Endothelial cell of umbilical vein (primary cell): ENCODE results near the gene MAGI1. TPM values are rescaled to one million over a fixed set of nuclear protein-coding genes. Genes with fewer than 3 reads are reported as not detected.

Experiments
- BruUV-seq: library from RNA; stranded (reverse); fragments of 400-500 nt; replicated peaks from 2 replicates; lab custom pipeline; 2021; lab: Mats Ljungman, UMichigan
- CTCF ChIA-PET: fragments of 300-600, 350-600 bp; sonication (Branson Sonifier 250); formaldehyde crosslinking; loops from one replicate; lab custom pipeline; 2021; ENCODE audit warnings: antibody characterized with exemption, inconsistent platforms; lab: Charles Lee
- POLR2A ChIA-PET: fragments of 300-600, 350-600 bp; sonication (Branson Sonifier 250); formaldehyde crosslinking; loops from one replicate; lab custom pipeline; 2021; ENCODE audit warnings: antibody characterized with exemption, inconsistent platforms; lab: Charles Lee
- DNase-seq: peaks from one replicate; pipeline ENCODE4 v3.0.0-alpha.2; 2011; ENCODE audit warnings: low read depth, low spot score
- FAIRE-seq: peaks from 2 replicates; lab custom pipeline; 2011; peaks lifted over from hg19 to GRCh38; lab: Jason Lieb, UNC
- H2AFZ ChIP-seq: 2 replicates; pipeline ENCODE4 v1.6.0; 2012; ENCODE audit warnings: low read depth, low read length, control low read depth, inconsistent platforms
- H3K27ac ChIP-seq: 2 replicates; pipeline ENCODE4 v1.5.1; 2011; ENCODE audit warnings: low read depth, mild to moderate bottlenecking, control low read depth, low read length, moderate library complexity; ENCODE audit not compliant: insufficient read depth
- H3K27me3 ChIP-seq, 2 experiments: 2 replicates each; pipeline versions ENCODE4 v1.6.0 to v1.6.1; 2011; ENCODE audit warnings: low read length in 2 of 2, mixed read lengths in 1 of 2; ENCODE audit not compliant: control insufficient read depth in 2 of 2, insufficient read depth in 2 of 2
- H3K36me3 ChIP-seq, 2 experiments: 2 replicates in 1 of 2; 3 replicates in 1 of 2; pipeline ENCODE4 v1.5.1; 2011; ENCODE audit warnings: low read length in 2 of 2, mild to moderate bottlenecking in 1 of 2, moderate library complexity in 1 of 2; ENCODE audit not compliant: control insufficient read depth in 2 of 2, insufficient read depth in 2 of 2; ENCODE audit errors: extremely low read depth in 1 of 2
- H3K4me1 ChIP-seq: 3 replicates; pipeline ENCODE4 v1.5.1; 2011; ENCODE audit warnings: mild to moderate bottlenecking, low read length; ENCODE audit not compliant: control insufficient read depth, insufficient read depth; ENCODE audit errors: extremely low read depth
- H3K4me2 ChIP-seq: 2 replicates; pipeline ENCODE4 v1.6.1; 2011; ENCODE audit warnings: low read length, control low read depth, mixed read lengths; ENCODE audit not compliant: insufficient read depth
- H3K4me3 ChIP-seq, 3 experiments: fragments of 200-600 bp in 1 of 3; sonication (generic), shearing (Covaris generic) in 1 of 3; replicated peaks in 1 of 3; 2 replicates each; pipeline ENCODE4 v1.5.1; 2011 to 2016; ENCODE audit warnings: control low read depth in 3 of 3, low read length in 3 of 3, mild to moderate bottlenecking in 2 of 3, inconsistent platforms in 1 of 3, low read depth in 1 of 3, moderate library complexity in 1 of 3; ENCODE audit not compliant: insufficient read depth in 1 of 3
- H3K79me2 ChIP-seq: 2 replicates; pipeline ENCODE4 v1.6.0; 2012; ENCODE audit warnings: low read length, inconsistent platforms; ENCODE audit not compliant: control insufficient read depth, insufficient read depth
- H3K9ac ChIP-seq: replicated peaks from 2 replicates; pipeline ENCODE3; 2011; ENCODE audit warnings: low read length, control low read depth; ENCODE audit not compliant: insufficient read depth; ENCODE audit errors: extremely low read depth
- H3K9me1 ChIP-seq: replicated peaks from 3 replicates; pipeline ENCODE4 v1.6.0; 2011; ENCODE audit warnings: mild to moderate bottlenecking, low read length; ENCODE audit not compliant: control insufficient read depth, insufficient read depth; ENCODE audit errors: extremely low read depth
- H3K9me3 ChIP-seq: replicated peaks from 2 replicates; pipeline ENCODE4 v1.5.1; 2012; ENCODE audit warnings: low read length, inconsistent platforms; ENCODE audit not compliant: control insufficient read depth, insufficient read depth
- H4K20me1 ChIP-seq: replicated peaks from 2 replicates; pipeline ENCODE3; 2011; ENCODE audit warnings: mild to moderate bottlenecking, low read length; ENCODE audit not compliant: control insufficient read depth, insufficient read depth; ENCODE audit errors: extremely low read depth
- CTCF ChIP-seq, 2 donors: IDR thresholded peaks; 1 replicate in 1 of 2; 2 replicates in 1 of 2; pipeline ENCODE4 v1.5.1; 2011; ENCODE audit warnings: low read length in 2 of 2, mild to moderate bottlenecking in 2 of 2, moderate library complexity in 2 of 2, control low read depth in 1 of 2, inconsistent platforms in 1 of 2, low read depth in 1 of 2; ENCODE audit not compliant: insufficient read depth in 1 of 2; ENCODE audit errors: extremely low read depth in 1 of 2
- EZH2 ChIP-seq: IDR thresholded peaks from 2 replicates; pipeline ENCODE4 v1.6.1; 2012; ENCODE audit warnings: borderline replicate concordance, low read depth, mild to moderate bottlenecking, moderate library complexity, low read length, inconsistent platforms; ENCODE audit not compliant: severe bottlenecking
- FOS ChIP-seq: IDR thresholded peaks from 2 replicates; pipeline ENCODE4 v1.6.1; 2011; ENCODE audit warnings: mild to moderate bottlenecking, low read length, moderate library complexity, borderline replicate concordance; ENCODE audit not compliant: insufficient read depth
- GATA2 ChIP-seq: IDR thresholded peaks from 2 replicates; pipeline ENCODE4 v1.7.0; 2011; ENCODE audit warnings: low read depth, mild to moderate bottlenecking, moderate library complexity, mixed read lengths, low read length; ENCODE audit not compliant: insufficient read length, insufficient read depth
- JUN ChIP-seq: IDR thresholded peaks from 2 replicates; pipeline ENCODE4 v1.6.1; 2011; ENCODE audit warnings: borderline replicate concordance, low read depth; ENCODE audit not compliant: insufficient read length, insufficient read depth
- MAX ChIP-seq: IDR thresholded peaks from 2 replicates; pipeline ENCODE4 v1.6.1; 2011; ENCODE audit not compliant: insufficient read depth, insufficient read length
- MYC ChIP-seq: IDR thresholded peaks from one replicate; pipeline ENCODE4 v1.6.1; 2011; ENCODE audit warnings: mild to moderate bottlenecking, low read depth, low read length
- POLR2A ChIP-seq: IDR thresholded peaks from 2 replicates; pipeline ENCODE4 v1.6.1; 2012; ENCODE audit warnings: low read depth, mild to moderate bottlenecking, control low read depth, low read length
- POLR2AphosphoS5 ChIP-seq: IDR thresholded peaks from 2 replicates; pipeline ENCODE4 v1.6.1; 2012; ENCODE audit warnings: low read depth, mild to moderate bottlenecking, control low read depth, low read length, moderate library complexity; ENCODE audit not compliant: insufficient read depth
- dilution Hi-C: fragments of 300-500 bp; cut with MboI; formaldehyde crosslinking; loops from one replicate; pipeline ENCODE4 v1.15.0; 2019; ENCODE audit warnings: low sequenced_read_pairs; ENCODE audit not compliant: extremely low pct_ligation_motif_present
- intact Hi-C: fragments of 100-400 bp; cut with micrococcal nuclease; formaldehyde crosslinking; loops from one replicate; pipeline ENCODE4 v1.10.0; 2022
- polyA plus RNA-seq, 4 experiments: library from polyadenylated mRNA; depleted of rRNA in 3 of 4; stranded (reverse) in 3 of 4; unstranded in 1 of 4; fragments of >200 nt; gene quantifications; 2 replicates each; pipeline versions ENCODE4 v1.2.1 to v1.2.3, GENCODE V29; 2011 to 2012; ENCODE audit warnings: missing spikeins in 1 of 4
- total RNA-seq: library from RNA; stranded (reverse); gene quantifications from 2 replicates; pipeline ENCODE4 v1.2.3, GENCODE V29; 2021

The MAGI1 gene
- total and polyA plus RNA-seq, 2 donors (not counting 3 experiments of a cell fraction or from before 2014, with no cell fraction given), result 10.1 to 47.9 TPM

GRCh38 chr3:65314269-65314668, 724.4 kb downstream of the MAGI1 start:
- DNase-seq, result no peak
- H3K27me3 ChIP-seq, result peaks cover 5 to 6% of the 10 kb centered on the region in 2 experiments
- H2AFZ ChIP-seq, result no peak overlapping the region
- no peak for FAIRE-seq
- TF ChIP-seq CTCF (IDR thresholded peaks at IDR 0.05; ENCODE audit: extremely low read depth in 1 of 2, insufficient read depth in 1 of 2, low read depth in 1 of 2, low read length in 2 of 2) (no peak), POLR2A (no peak), EZH2 (no peak), GATA2 (no peak), MAX (no peak), FOS (no peak), POLR2AphosphoS5 (no peak), JUN (no peak), MYC (no peak)
- intact Hi-C loops (no loop called here), dilution Hi-C loops (no loop called here)
- H4K20me1 ChIP-seq, result no peaks in the 10 kb centered on the region
- no peak overlapping the region for H3K4me2 ChIP-seq
- H3K36me3 ChIP-seq, result no peaks in the 10 kb centered on the region
- no peaks in the 10 kb centered on the region for H3K9me1 ChIP-seq
- H3K4me3 ChIP-seq, result no peak overlapping the region
- no peak overlapping the region for H3K9ac ChIP-seq
- no peak overlapping the region for H3K27ac ChIP-seq
- no peaks in the 10 kb centered on the region for H3K9me3 ChIP-seq
- H3K79me2 ChIP-seq, result no peaks in the 10 kb centered on the region
- CTCF ChIA-PET, result no interaction called here
- no peaks in the 10 kb centered on the region for H3K4me1 ChIP-seq
- no TSS peak for BruUV-seq
- POLR2A ChIA-PET, result no interaction called here
